Brain pericyte (primary cell): ENCODE results near the gene MTRF1L.
"Not testable (repeated sequence)": the region's sequence is repeated elsewhere in the genome, so short reads cannot be mapped to it uniquely, and the experiment has no call there.

Experiments used
- DNase-seq: peaks from one replicate; pipeline ENCODE4 v3.0.0-alpha.2; 2012; ENCODE audit warnings: low read depth, low spot score

Gene MTRF1L

GRCh38 chr6:152969688-152970418 is 32.7 kb downstream of the MTRF1L start:
- no peak for DNase-seq

- not testable (repeated sequence) for DNase-seq
These were observed 36.2 kb downstream of the MTRF1L start for GRCh38 chr6:152966168-152966894.

GRCh38 chr6:152959333-152959732 is 43.2 kb downstream of the MTRF1L start:
- DNase-seq = no peak

- DNase-seq = no peak
These were observed 44.7 kb downstream of the MTRF1L start for GRCh38 chr6:152957796-152958195.

- DNase-seq = no peak
These were observed 48.1 kb downstream of the MTRF1L start for GRCh38 chr6:152954443-152954842.

GRCh38 chr6:152952866-152953509 is 49.5 kb downstream of the MTRF1L start:
- DNase-seq = peak; percentile 16

GRCh38 chr6:152952045-152952444 is 50.5 kb downstream of the MTRF1L start:
- DNase-seq = no peak

- DNase-seq = no peak
These were observed 52.3 kb downstream of the MTRF1L start for GRCh38 chr6:152950240-152950639.

- peak; percentile 24 for DNase-seq
These were observed 54.2 kb downstream of the MTRF1L start for GRCh38 chr6:152948150-152948768.

GRCh38 chr6:152946995-152947394 is 55.5 kb downstream of the MTRF1L start:
- DNase-seq = no peak

- DNase-seq = no peak
These were observed 56.0 kb downstream of the MTRF1L start for GRCh38 chr6:152946484-152946883.

- DNase-seq = no peak
These were observed 59.1 kb downstream of the MTRF1L start for GRCh38 chr6:152943260-152943897.

GRCh38 chr6:152942319-152942869 is 60.1 kb downstream of the MTRF1L start:
- DNase-seq = no peak

GRCh38 chr6:152941746-152942145 is 60.8 kb downstream of the MTRF1L start:
- no peak for DNase-seq
